HepG2 (cell line): ENCODE data around the gene CCT5.

ENCODE experiments used
- FOSL1 ChIP-seq: sonication (generic); formaldehyde crosslinking; IDR thresholded peaks from 2 replicates; pipeline ENCODE4 v1.9.0; 2021; ENCODE audit warnings: missing genetic modification reagents, borderline replicate concordance
- HMG20B ChIP-seq: conservative IDR thresholded peaks from 2 replicates; pipeline ENCODE4 v1.6.1; 2016; ENCODE audit warnings: missing genetic modification reagents, missing compliant biosample characterization
- POLR2A ChIP-seq, 2 experiments: IDR thresholded peaks; 2 replicates each; pipeline ENCODE4 v1.6.1; 2011; ENCODE audit warnings: low read depth in 2 of 2, low read length in 2 of 2, mild to moderate bottlenecking in 1 of 2, moderate library complexity in 1 of 2; ENCODE audit not compliant: insufficient read depth in 1 of 2
- PRMT3 ChIP-seq: sonication (generic); formaldehyde crosslinking; IDR thresholded peaks from 2 replicates; pipeline ENCODE4 v1.8.1; 2022; ENCODE audit warnings: low read depth, mild to moderate bottlenecking, moderate library complexity, missing genetic modification reagents, borderline replicate concordance
- RNF2 ChIP-seq: fragments of 450-650 bp; conservative IDR thresholded peaks from 2 replicates; pipeline ENCODE4 v1.6.1; 2016; ENCODE audit warnings: low read depth
- ZMYM4 ChIP-seq: sonication (generic); formaldehyde crosslinking; IDR thresholded peaks from 2 replicates; pipeline ENCODE4 v1.8.1; 2023; ENCODE audit warnings: mild to moderate bottlenecking, missing genetic modification reagents
- ZNF598 ChIP-seq: sonication (generic); formaldehyde crosslinking; IDR thresholded peaks from 2 replicates; pipeline ENCODE4 v1.5.1; 2020; ENCODE audit warnings: mild to moderate bottlenecking, missing genetic modification reagents, borderline replicate concordance
- TF ChIP-seq, protein P1 (sequence below), 2 experiments: IDR thresholded peaks; 2 replicates each; pipeline ENCODE4 v1.6.1; 2011 to 2012; ENCODE audit warnings: low read length in 2 of 2, borderline replicate concordance in 1 of 2, low read depth in 1 of 2, mild to moderate bottlenecking in 1 of 2, moderate library complexity in 1 of 2
- TF ChIP-seq, protein P2 (sequence below): sonication (generic); formaldehyde crosslinking; IDR thresholded peaks from 2 replicates; pipeline ENCODE4 v1.5.0; 2020; ENCODE audit warnings: mild to moderate bottlenecking, missing genetic modification reagents, moderate library complexity
- TF ChIP-seq, protein P3 (sequence below), 2 experiments: sonication (generic) in 1 of 2; formaldehyde crosslinking in 1 of 2; IDR thresholded peaks; 2 replicates each; pipeline versions ENCODE4 v1.5.1 to v1.6.1; 2011 to 2020; ENCODE audit warnings: borderline replicate concordance in 1 of 2, low read depth in 1 of 2, low read length in 1 of 2, mild to moderate bottlenecking in 1 of 2, missing genetic modification reagents in 1 of 2, moderate library complexity in 1 of 2

DNA sequence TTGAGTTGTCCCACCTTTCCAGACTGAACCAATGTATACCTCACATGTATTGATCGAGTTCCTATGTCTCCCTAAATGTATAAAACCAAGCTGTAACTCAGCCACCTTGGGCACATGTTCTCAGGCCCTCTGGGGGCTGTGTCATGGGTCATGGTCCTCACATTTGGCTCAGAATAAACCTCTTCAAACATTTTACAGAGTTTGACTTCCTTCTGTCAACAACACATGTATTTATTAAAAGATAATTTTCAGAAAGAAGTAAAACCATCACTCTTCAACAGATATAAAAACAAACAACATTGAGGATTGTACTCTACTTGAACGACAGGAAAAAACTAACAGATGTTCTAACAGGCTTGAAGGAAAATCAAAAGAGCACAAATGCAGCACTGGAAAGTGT is 53.1 kb downstream of the CCT5 start:
- no peak for TF ChIP-seq PRMT3
- TF ChIP-seq, protein P1, sequence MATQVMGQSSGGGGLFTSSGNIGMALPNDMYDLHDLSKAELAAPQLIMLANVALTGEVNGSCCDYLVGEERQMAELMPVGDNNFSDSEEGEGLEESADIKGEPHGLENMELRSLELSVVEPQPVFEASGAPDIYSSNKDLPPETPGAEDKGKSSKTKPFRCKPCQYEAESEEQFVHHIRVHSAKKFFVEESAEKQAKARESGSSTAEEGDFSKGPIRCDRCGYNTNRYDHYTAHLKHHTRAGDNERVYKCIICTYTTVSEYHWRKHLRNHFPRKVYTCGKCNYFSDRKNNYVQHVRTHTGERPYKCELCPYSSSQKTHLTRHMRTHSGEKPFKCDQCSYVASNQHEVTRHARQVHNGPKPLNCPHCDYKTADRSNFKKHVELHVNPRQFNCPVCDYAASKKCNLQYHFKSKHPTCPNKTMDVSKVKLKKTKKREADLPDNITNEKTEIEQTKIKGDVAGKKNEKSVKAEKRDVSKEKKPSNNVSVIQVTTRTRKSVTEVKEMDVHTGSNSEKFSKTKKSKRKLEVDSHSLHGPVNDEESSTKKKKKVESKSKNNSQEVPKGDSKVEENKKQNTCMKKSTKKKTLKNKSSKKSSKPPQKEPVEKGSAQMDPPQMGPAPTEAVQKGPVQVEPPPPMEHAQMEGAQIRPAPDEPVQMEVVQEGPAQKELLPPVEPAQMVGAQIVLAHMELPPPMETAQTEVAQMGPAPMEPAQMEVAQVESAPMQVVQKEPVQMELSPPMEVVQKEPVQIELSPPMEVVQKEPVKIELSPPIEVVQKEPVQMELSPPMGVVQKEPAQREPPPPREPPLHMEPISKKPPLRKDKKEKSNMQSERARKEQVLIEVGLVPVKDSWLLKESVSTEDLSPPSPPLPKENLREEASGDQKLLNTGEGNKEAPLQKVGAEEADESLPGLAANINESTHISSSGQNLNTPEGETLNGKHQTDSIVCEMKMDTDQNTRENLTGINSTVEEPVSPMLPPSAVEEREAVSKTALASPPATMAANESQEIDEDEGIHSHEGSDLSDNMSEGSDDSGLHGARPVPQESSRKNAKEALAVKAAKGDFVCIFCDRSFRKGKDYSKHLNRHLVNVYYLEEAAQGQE (IDR thresholded peaks at IDR 0.05; ENCODE audit: borderline replicate concordance in 1 of 2, low read depth in 1 of 2, low read length in 2 of 2), result no peak
- no peak for TF ChIP-seq POLR2A (IDR thresholded peaks at IDR 0.05; ENCODE audit: insufficient read depth in 1 of 2, low read depth in 2 of 2, low read length in 2 of 2)
- TF ChIP-seq, protein P2, sequence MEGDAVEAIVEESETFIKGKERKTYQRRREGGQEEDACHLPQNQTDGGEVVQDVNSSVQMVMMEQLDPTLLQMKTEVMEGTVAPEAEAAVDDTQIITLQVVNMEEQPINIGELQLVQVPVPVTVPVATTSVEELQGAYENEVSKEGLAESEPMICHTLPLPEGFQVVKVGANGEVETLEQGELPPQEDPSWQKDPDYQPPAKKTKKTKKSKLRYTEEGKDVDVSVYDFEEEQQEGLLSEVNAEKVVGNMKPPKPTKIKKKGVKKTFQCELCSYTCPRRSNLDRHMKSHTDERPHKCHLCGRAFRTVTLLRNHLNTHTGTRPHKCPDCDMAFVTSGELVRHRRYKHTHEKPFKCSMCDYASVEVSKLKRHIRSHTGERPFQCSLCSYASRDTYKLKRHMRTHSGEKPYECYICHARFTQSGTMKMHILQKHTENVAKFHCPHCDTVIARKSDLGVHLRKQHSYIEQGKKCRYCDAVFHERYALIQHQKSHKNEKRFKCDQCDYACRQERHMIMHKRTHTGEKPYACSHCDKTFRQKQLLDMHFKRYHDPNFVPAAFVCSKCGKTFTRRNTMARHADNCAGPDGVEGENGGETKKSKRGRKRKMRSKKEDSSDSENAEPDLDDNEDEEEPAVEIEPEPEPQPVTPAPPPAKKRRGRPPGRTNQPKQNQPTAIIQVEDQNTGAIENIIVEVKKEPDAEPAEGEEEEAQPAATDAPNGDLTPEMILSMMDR (CRISPR knock-in tag), result no peak
- TF ChIP-seq, protein P3, sequence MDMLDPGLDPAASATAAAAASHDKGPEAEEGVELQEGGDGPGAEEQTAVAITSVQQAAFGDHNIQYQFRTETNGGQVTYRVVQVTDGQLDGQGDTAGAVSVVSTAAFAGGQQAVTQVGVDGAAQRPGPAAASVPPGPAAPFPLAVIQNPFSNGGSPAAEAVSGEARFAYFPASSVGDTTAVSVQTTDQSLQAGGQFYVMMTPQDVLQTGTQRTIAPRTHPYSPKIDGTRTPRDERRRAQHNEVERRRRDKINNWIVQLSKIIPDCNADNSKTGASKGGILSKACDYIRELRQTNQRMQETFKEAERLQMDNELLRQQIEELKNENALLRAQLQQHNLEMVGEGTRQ (IDR thresholded peaks at IDR 0.05; ENCODE audit: low read depth, low read length), result no peak
- TF ChIP-seq, protein P3 (CRISPR knock-in tag; IDR thresholded peaks at IDR 0.05; ENCODE audit: borderline replicate concordance), result no peak
- TF ChIP-seq HMG20B, result no peak
- TF ChIP-seq FOSL1 (CRISPR knock-in tag), result no peak
- no peak for TF ChIP-seq RNF2
- TF ChIP-seq ZMYM4 (CRISPR knock-in tag), result no peak
- TF ChIP-seq ZNF598, result no peak
